K562 (cell line): Measurements from ENCODE around the gene XRN2.

Experiments
- CEBPB ChIP-seq: fragments of 450-650 bp; IDR thresholded peaks from 2 replicates; pipeline ENCODE4 v1.6.1; 2016; ENCODE audit warnings: missing genetic modification characterization, missing compliant biosample characterization
- CTCF ChIP-seq, 3 experiments: IDR thresholded peaks in 2 of 3; conservative IDR thresholded peaks in 1 of 3; 2 replicates each; pipeline ENCODE4 v1.5.1; 2011 to 2012; ENCODE audit warnings: low read length in 3 of 3, mild to moderate bottlenecking in 3 of 3, control low read depth in 2 of 3, improper control_type of control experiment in 1 of 3, inconsistent platforms in 1 of 3, low read depth in 1 of 3, mixed read lengths in 1 of 3, moderate library complexity in 1 of 3; ENCODE audit not compliant: insufficient read depth in 2 of 3
- ILK ChIP-seq: fragments of 450-650 bp; IDR thresholded peaks from 2 replicates; pipeline ENCODE4 v1.6.1; 2016; ENCODE audit warnings: missing genetic modification characterization, low read depth, mild to moderate bottlenecking, missing compliant biosample characterization, moderate library complexity, borderline replicate concordance
- KLF16 ChIP-seq: IDR thresholded peaks from 2 replicates; pipeline ENCODE4 v1.6.1; 2016; ENCODE audit warnings: antibody characterized with exemption
- NR3C1 ChIP-seq: sonication (generic); formaldehyde crosslinking; IDR thresholded peaks from 2 replicates; pipeline ENCODE4 v1.8.1; 2022; ENCODE audit warnings: missing genetic modification reagents
- TBP ChIP-seq: optimal IDR thresholded peaks from 2 replicates; pipeline ENCODE3; 2011; ENCODE audit warnings: low read depth, low read length, improper control_type of control experiment
- ZBTB1 ChIP-seq: sonication (generic); formaldehyde crosslinking; IDR thresholded peaks from 2 replicates; pipeline ENCODE4 v1.8.1; 2023; ENCODE audit warnings: missing genetic modification reagents, low read depth, mild to moderate bottlenecking, borderline replicate concordance
- ZNF124 ChIP-seq: sonication (generic); formaldehyde crosslinking; IDR thresholded peaks from 2 replicates; pipeline ENCODE4 v1.8.1; 2022; ENCODE audit warnings: missing genetic modification reagents
- ZNF780A ChIP-seq: fragments of 250-450 bp; sonication (Bioruptor Pico); IDR thresholded peaks from 2 replicates; pipeline ENCODE4 v1.5.0; 2021; ENCODE audit warnings: mild to moderate bottlenecking
- TF ChIP-seq, protein P1 (sequence below): sonication (generic); formaldehyde crosslinking; IDR thresholded peaks from 2 replicates; pipeline ENCODE4 v1.9.0; 2022; ENCODE audit warnings: mild to moderate bottlenecking, missing genetic modification reagents
- TF ChIP-seq, protein P2 (sequence below), 2 experiments: fragments of 450-650 bp in 1 of 2; IDR thresholded peaks; 2 replicates each; pipeline ENCODE4 v1.6.1; 2011 to 2017; ENCODE audit warnings: low read depth in 2 of 2, antibody characterized with exemption in 1 of 2, borderline replicate concordance in 1 of 2, low read length in 1 of 2, mild to moderate bottlenecking in 1 of 2, mixed read lengths in 1 of 2; ENCODE audit not compliant: control insufficient read depth in 1 of 2
- TF ChIP-seq, protein P3 (sequence below): sonication (generic); formaldehyde crosslinking; IDR thresholded peaks from 2 replicates; pipeline ENCODE4 v1.8.1; 2023; ENCODE audit warnings: mild to moderate bottlenecking, missing genetic modification reagents

GRCh38 chr20:21309678-21310467 is 6.7 kb downstream of the XRN2 start:
- TF ChIP-seq CTCF (IDR thresholded peaks at IDR 0.05 in 2 of 3, conservative IDR thresholded peaks at IDR 0.05 in 1 of 3; ENCODE audit: insufficient read depth in 2 of 3, low read depth in 1 of 3, low read length in 3 of 3) (no peak), ZNF780A (no peak), ZBTB1 (CRISPR knock-in tag) (no peak), KLF16 (no peak), TBP (no peak), ILK (tag) (no peak), ZNF124 (no peak), CEBPB (no peak), NR3C1 (CRISPR knock-in tag) (no peak)
- TF ChIP-seq, protein P1, sequence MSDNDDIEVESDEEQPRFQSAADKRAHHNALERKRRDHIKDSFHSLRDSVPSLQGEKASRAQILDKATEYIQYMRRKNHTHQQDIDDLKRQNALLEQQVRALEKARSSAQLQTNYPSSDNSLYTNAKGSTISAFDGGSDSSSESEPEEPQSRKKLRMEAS: no peak
- TF ChIP-seq, protein P2, sequence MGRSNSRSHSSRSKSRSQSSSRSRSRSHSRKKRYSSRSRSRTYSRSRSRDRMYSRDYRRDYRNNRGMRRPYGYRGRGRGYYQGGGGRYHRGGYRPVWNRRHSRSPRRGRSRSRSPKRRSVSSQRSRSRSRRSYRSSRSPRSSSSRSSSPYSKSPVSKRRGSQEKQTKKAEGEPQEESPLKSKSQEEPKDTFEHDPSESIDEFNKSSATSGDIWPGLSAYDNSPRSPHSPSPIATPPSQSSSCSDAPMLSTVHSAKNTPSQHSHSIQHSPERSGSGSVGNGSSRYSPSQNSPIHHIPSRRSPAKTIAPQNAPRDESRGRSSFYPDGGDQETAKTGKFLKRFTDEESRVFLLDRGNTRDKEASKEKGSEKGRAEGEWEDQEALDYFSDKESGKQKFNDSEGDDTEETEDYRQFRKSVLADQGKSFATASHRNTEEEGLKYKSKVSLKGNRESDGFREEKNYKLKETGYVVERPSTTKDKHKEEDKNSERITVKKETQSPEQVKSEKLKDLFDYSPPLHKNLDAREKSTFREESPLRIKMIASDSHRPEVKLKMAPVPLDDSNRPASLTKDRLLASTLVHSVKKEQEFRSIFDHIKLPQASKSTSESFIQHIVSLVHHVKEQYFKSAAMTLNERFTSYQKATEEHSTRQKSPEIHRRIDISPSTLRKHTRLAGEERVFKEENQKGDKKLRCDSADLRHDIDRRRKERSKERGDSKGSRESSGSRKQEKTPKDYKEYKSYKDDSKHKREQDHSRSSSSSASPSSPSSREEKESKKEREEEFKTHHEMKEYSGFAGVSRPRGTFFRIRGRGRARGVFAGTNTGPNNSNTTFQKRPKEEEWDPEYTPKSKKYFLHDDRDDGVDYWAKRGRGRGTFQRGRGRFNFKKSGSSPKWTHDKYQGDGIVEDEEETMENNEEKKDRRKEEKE (IDR thresholded peaks at IDR 0.05; ENCODE audit: borderline replicate concordance in 1 of 2, control insufficient read depth in 1 of 2, low read depth in 2 of 2, low read length in 1 of 2): no peak
- TF ChIP-seq, protein P3, sequence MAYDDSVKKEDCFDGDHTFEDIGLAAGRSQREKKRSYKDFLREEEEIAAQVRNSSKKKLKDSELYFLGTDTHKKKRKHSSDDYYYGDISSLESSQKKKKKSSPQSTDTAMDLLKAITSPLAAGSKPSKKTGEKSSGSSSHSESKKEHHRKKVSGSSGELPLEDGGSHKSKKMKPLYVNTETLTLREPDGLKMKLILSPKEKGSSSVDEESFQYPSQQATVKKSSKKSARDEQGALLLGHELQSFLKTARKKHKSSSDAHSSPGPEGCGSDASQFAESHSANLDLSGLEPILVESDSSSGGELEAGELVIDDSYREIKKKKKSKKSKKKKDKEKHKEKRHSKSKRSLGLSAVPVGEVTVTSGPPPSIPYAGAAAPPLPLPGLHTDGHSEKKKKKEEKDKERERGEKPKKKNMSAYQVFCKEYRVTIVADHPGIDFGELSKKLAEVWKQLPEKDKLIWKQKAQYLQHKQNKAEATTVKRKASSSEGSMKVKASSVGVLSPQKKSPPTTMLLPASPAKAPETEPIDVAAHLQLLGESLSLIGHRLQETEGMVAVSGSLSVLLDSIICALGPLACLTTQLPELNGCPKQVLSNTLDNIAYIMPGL (CRISPR knock-in tag): no peak
